WTC11 (cell line): ENCODE measurements around the gene KLHL22.

ENCODE experiments used
- JUN ChIP-seq: sonication (generic); formaldehyde crosslinking; IDR thresholded peaks from 2 replicates; pipeline ENCODE4 v1.8.0; 2023; ENCODE audit warnings: mild to moderate bottlenecking, missing genetic modification reagents
- NR2C2 ChIP-seq: sonication (generic); formaldehyde crosslinking; IDR thresholded peaks from 2 replicates; pipeline ENCODE4 v1.8.0; 2022; ENCODE audit warnings: mild to moderate bottlenecking, missing genetic modification reagents
- TCF7 ChIP-seq: sonication (generic); formaldehyde crosslinking; IDR thresholded peaks from 2 replicates; pipeline ENCODE4 v1.8.0; 2022; ENCODE audit warnings: mild to moderate bottlenecking, low read depth, missing genetic modification reagents, moderate library complexity
- TF ChIP-seq, protein P1 (sequence below): sonication (generic); formaldehyde crosslinking; IDR thresholded peaks from 2 replicates; pipeline ENCODE4 v1.8.0; 2022; ENCODE audit warnings: mild to moderate bottlenecking, missing genetic modification reagents
- TF ChIP-seq, protein P2 (sequence below): sonication (generic); formaldehyde crosslinking; IDR thresholded peaks from 2 replicates; pipeline ENCODE4 v1.8.1; 2022; ENCODE audit warnings: low read depth, mild to moderate bottlenecking, moderate library complexity, missing genetic modification reagents, borderline replicate concordance
- TF ChIP-seq, protein P3 (sequence below): fragments of 200-600 bp; IDR thresholded peaks from 2 replicates; pipeline ENCODE4 v1.8.0; 2022; ENCODE audit warnings: antibody characterized with exemption
- TF ChIP-seq, protein P4 (sequence below): sonication (generic); formaldehyde crosslinking; IDR thresholded peaks from 2 replicates; pipeline ENCODE4 v1.8.1; 2023; ENCODE audit warnings: mild to moderate bottlenecking, missing genetic modification reagents
- TF ChIP-seq, protein P5 (sequence below): sonication (generic); formaldehyde crosslinking; IDR thresholded peaks from 2 replicates; pipeline ENCODE4 v1.8.1; 2022; ENCODE audit warnings: mild to moderate bottlenecking, moderate library complexity, missing genetic modification reagents
- TF ChIP-seq, protein P6 (sequence below): sonication (generic); formaldehyde crosslinking; IDR thresholded peaks from 2 replicates; pipeline ENCODE4 v1.8.0; 2023; ENCODE audit warnings: missing genetic modification reagents, mild to moderate bottlenecking, borderline replicate concordance
- TF ChIP-seq, protein P7 (sequence below): sonication (generic); formaldehyde crosslinking; IDR thresholded peaks from 2 replicates; pipeline ENCODE4 v1.8.1; 2022; ENCODE audit warnings: mild to moderate bottlenecking, missing genetic modification reagents, moderate library complexity, borderline replicate concordance

DNA sequence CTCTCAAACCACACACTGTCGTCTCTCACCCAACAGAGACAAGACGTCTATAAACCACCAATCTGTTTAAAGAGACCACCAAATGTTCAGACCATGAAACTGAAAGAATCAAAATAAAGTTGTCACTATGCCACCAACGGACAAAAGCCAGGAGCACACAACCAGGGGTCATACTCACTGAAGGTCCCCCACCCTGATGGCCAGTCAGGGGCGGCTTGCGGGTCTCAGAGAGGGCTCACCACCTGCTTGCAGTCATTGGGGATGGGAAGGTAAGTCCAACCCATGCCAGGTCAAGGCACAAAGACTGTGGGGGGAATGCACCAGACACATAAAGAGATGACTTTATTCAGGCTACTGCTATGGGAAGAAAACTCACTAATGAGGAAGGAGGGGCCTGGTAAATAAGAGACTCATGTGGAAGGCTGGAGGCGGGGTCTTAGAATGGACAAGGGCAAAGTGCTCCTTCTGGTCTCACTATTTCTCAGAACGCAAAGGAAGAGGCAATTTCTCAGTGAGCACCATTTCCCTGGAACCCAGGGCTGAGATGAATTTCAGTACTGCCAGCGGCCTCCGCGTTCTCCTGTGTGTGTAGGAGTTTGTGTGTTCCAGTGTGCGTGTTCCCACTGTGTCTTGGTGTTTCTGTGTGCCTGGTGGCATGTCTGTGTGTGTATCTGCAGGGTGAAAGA is 75.3 kb downstream of the KLHL22 start:
- TF ChIP-seq, protein P1, sequence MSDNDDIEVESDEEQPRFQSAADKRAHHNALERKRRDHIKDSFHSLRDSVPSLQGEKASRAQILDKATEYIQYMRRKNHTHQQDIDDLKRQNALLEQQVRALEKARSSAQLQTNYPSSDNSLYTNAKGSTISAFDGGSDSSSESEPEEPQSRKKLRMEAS (CRISPR knock-in tag) = no peak
- TF ChIP-seq, protein P2, sequence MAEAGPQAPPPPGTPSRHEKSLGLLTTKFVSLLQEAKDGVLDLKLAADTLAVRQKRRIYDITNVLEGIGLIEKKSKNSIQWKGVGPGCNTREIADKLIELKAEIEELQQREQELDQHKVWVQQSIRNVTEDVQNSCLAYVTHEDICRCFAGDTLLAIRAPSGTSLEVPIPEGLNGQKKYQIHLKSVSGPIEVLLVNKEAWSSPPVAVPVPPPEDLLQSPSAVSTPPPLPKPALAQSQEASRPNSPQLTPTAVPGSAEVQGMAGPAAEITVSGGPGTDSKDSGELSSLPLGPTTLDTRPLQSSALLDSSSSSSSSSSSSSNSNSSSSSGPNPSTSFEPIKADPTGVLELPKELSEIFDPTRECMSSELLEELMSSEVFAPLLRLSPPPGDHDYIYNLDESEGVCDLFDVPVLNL = no peak
- TF ChIP-seq, protein P3, sequence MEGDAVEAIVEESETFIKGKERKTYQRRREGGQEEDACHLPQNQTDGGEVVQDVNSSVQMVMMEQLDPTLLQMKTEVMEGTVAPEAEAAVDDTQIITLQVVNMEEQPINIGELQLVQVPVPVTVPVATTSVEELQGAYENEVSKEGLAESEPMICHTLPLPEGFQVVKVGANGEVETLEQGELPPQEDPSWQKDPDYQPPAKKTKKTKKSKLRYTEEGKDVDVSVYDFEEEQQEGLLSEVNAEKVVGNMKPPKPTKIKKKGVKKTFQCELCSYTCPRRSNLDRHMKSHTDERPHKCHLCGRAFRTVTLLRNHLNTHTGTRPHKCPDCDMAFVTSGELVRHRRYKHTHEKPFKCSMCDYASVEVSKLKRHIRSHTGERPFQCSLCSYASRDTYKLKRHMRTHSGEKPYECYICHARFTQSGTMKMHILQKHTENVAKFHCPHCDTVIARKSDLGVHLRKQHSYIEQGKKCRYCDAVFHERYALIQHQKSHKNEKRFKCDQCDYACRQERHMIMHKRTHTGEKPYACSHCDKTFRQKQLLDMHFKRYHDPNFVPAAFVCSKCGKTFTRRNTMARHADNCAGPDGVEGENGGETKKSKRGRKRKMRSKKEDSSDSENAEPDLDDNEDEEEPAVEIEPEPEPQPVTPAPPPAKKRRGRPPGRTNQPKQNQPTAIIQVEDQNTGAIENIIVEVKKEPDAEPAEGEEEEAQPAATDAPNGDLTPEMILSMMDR = no peak
- TF ChIP-seq, protein P4, sequence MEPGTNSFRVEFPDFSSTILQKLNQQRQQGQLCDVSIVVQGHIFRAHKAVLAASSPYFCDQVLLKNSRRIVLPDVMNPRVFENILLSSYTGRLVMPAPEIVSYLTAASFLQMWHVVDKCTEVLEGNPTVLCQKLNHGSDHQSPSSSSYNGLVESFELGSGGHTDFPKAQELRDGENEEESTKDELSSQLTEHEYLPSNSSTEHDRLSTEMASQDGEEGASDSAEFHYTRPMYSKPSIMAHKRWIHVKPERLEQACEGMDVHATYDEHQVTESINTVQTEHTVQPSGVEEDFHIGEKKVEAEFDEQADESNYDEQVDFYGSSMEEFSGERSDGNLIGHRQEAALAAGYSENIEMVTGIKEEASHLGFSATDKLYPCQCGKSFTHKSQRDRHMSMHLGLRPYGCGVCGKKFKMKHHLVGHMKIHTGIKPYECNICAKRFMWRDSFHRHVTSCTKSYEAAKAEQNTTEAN = no peak
- TF ChIP-seq, protein P5, sequence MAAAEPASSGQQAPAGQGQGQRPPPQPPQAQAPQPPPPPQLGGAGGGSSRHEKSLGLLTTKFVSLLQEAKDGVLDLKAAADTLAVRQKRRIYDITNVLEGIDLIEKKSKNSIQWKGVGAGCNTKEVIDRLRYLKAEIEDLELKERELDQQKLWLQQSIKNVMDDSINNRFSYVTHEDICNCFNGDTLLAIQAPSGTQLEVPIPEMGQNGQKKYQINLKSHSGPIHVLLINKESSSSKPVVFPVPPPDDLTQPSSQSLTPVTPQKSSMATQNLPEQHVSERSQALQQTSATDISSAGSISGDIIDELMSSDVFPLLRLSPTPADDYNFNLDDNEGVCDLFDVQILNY (CRISPR knock-in tag) = no peak
- TF ChIP-seq, protein P6, sequence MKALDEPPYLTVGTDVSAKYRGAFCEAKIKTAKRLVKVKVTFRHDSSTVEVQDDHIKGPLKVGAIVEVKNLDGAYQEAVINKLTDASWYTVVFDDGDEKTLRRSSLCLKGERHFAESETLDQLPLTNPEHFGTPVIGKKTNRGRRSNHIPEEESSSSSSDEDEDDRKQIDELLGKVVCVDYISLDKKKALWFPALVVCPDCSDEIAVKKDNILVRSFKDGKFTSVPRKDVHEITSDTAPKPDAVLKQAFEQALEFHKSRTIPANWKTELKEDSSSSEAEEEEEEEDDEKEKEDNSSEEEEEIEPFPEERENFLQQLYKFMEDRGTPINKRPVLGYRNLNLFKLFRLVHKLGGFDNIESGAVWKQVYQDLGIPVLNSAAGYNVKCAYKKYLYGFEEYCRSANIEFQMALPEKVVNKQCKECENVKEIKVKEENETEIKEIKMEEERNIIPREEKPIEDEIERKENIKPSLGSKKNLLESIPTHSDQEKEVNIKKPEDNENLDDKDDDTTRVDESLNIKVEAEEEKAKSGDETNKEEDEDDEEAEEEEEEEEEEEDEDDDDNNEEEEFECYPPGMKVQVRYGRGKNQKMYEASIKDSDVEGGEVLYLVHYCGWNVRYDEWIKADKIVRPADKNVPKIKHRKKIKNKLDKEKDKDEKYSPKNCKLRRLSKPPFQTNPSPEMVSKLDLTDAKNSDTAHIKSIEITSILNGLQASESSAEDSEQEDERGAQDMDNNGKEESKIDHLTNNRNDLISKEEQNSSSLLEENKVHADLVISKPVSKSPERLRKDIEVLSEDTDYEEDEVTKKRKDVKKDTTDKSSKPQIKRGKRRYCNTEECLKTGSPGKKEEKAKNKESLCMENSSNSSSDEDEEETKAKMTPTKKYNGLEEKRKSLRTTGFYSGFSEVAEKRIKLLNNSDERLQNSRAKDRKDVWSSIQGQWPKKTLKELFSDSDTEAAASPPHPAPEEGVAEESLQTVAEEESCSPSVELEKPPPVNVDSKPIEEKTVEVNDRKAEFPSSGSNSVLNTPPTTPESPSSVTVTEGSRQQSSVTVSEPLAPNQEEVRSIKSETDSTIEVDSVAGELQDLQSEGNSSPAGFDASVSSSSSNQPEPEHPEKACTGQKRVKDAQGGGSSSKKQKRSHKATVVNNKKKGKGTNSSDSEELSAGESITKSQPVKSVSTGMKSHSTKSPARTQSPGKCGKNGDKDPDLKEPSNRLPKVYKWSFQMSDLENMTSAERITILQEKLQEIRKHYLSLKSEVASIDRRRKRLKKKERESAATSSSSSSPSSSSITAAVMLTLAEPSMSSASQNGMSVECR (CRISPR knock-in tag) = no peak
- TF ChIP-seq JUN = no peak
- TF ChIP-seq NR2C2 = no peak
- TF ChIP-seq TCF7 (CRISPR knock-in tag) = no peak
- TF ChIP-seq, protein P7, sequence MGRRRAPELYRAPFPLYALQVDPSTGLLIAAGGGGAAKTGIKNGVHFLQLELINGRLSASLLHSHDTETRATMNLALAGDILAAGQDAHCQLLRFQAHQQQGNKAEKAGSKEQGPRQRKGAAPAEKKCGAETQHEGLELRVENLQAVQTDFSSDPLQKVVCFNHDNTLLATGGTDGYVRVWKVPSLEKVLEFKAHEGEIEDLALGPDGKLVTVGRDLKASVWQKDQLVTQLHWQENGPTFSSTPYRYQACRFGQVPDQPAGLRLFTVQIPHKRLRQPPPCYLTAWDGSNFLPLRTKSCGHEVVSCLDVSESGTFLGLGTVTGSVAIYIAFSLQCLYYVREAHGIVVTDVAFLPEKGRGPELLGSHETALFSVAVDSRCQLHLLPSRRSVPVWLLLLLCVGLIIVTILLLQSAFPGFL (CRISPR knock-in tag) = no peak
